ENCODE measurements around the gene DCLRE1B. TPM values are rescaled to one million over a fixed set of nuclear protein-coding genes. Genes with fewer than 3 reads are reported as not detected.

DCLRE1B gene
- total RNA-seq: 2.9 and 3.9 TPM in 2 replicates

GRCh38 chr1:113904674-113905434 is at the start of gene DCLRE1B, which contains the start of gene AP4B1:
Gene DCLRE1B (plus strand): TSS chr1:113905326. CDS start chr1:113905587, 261 bp downstream.
Gene AP4B1 (minus strand): TSS chr1:113904799. CDS start chr1:113904717, 82 bp downstream.

DNA sequence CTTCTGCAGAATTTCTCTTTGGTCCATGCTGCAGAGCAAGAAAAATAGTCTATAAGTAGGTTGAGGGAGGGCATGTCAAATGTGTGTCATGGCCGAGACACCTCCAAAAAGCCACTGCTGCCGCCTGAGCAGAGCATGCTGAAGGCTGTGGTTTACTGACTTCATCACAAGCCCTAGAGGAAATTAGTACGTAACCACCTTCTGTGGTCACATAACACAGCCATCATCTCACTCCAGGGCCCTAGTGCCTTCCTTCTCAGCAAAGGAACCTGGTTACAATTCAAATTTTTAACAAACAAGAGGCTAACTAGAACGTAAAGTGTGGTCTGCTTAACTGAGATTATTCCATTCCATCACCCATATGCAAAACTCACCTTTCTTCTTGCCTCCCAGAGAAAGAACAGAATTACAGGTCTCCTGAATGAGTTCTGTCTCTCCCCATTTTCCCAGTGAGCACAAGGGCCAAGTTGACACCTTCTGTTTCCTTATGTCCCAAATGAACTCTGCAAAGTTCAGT is 33.5 kb upstream of the DCLRE1B start, which contains the start of gene PTPN22:
TSS of gene PTPN22 (minus strand) at position 116 of the 517 bp plus-strand sequence.

DNA sequence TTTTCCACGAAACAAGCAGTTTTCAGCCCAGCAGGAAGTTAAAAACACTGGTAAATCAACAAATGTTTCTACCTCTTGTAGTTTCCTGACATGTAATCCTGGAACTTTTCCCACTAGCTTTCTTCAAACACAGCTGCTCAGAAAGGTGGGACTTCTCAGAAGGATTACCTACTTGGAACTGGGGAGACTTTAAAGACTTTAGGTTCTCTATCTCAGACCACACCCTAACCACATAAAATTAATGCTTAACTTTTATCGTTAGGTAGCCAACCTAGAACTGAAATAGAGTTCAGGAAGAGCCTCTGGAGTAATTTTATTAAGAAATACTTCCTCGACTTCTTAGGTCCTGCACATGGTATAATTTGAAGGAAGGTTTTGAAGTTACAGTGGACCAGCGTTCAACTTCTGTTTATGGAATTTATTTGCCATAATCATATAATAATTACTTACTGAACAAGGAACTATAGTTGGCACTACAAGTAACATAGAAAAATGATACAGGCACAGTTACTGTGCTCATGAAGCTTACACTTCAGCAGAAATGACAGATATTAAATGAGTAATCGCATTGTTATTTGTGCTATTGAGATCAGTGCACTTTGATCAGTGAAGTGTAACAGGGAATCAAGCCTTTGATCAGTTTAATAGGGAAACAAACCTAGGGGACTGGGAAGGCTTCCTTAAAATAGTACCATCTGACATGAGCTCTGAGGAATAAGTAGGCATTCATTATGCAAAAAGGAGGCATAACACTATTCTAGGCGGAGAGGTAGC is 17.5 kb upstream of the DCLRE1B start, which contains the start of gene BCL2L15:
TSS of gene BCL2L15 (minus strand) at position 180 of the 774 bp plus-strand sequence. CDS start 206 bp downstream, outside the sequence.

DNA sequence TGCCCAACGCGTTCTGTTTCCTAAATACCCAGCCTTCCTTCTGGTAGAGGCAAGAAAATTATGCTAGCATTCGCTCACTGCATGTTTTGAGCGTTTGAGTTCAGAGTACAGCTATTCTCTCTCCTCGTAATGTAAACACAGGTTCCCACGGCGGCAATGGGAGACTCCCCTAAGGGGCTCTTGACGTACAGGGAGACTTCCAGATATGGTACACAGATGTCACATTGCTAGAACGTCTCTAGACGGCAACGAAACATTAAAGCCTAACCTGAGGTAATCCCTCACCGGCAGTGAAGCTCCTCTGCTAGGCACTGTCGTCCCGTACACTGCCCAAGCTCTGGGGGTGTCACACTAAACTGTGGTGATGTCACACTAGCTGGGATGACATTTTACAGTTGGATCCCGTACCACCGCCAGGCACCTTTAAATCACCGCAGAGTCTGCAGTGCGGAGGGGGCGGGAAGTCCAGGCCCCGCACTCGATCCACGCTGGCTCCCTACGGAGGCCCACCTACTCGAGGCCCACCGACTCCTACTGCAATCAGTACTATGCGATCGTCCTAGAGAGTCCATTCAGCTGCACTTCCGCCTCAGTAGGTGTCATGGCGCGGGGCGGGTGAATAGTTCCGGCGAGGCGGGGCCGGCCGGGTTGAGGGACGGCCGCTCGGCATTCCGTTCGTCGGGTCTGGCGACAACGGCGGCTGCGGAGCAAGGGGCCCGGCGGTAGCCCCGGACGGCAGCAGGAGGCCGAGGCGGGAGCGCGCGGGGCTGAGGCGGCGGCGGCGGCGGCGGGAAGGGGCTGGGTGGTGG is 24.0 kb downstream of the DCLRE1B start, which contains the start of gene HIPK1:
TSS of gene HIPK1 (plus strand) at position 384 of the 809 bp plus-strand sequence.

Other genes with a start within 250 kb of the DCLRE1B start
- gene PHTF1, start 145.8 kb upstream of the DCLRE1B start, total RNA-seq: 27.1 and 36.9 TPM in 2 replicates
- 5.2 and 6.2 TPM in 2 replicates for gene RSBN1, start 92.8 kb upstream of the DCLRE1B start, total RNA-seq
- 1.4 and 1.7 TPM in 2 replicates for gene PTPN22, start 33.6 kb upstream of the DCLRE1B start, total RNA-seq
- gene BCL2L15, start 17.7 kb upstream of the DCLRE1B start, total RNA-seq: not detected in 2 replicates
- 14.0 and 21.6 TPM in 2 replicates for gene AP4B1, start 527 bp upstream of the DCLRE1B start, total RNA-seq
- 12.7 and 17.5 TPM in 2 replicates for gene HIPK1, start 24.0 kb downstream of the DCLRE1B start, total RNA-seq
- 153 and 175 TPM in 2 replicates for gene OLFML3, start 74.1 kb downstream of the DCLRE1B start, total RNA-seq
- gene SYT6, start 248.5 kb downstream of the DCLRE1B start, total RNA-seq: not detected in 2 replicates

Measured in myometrial cell (primary cell).